CD14-positive monocyte (primary cell): ENCODE results near the gene PTPRN2. TPM values are rescaled to one million over a fixed set of nuclear protein-coding genes. Genes with fewer than 3 reads are reported as not detected.

Source experiments
- DNase-seq, 3 donors: peaks; one replicate each; pipeline ENCODE4 v3.0.0-alpha.2; 2011 to 2022
- H2AFZ ChIP-seq: 2 replicates; pipeline ENCODE4 v1.6.0; 2012; ENCODE audit warnings: mild to moderate bottlenecking, low read depth, low read length, inconsistent platforms; ENCODE audit not compliant: insufficient read depth, poor library complexity, severe bottlenecking
- H3K27ac ChIP-seq, 2 donors: 1 replicate in 1 of 2; 2 replicates in 1 of 2; pipeline ENCODE4 v1.5.1; 2012 to 2013; ENCODE audit warnings: low read length in 2 of 2, control low read depth in 1 of 2, inconsistent platforms in 1 of 2, low read depth in 1 of 2, mild to moderate bottlenecking in 1 of 2
- H3K27me3 ChIP-seq, 2 donors: one replicate each; pipeline versions ENCODE4 v1.6.0 to v1.6.1; 2011 to 2013; ENCODE audit warnings: low read length in 2 of 2; ENCODE audit not compliant: control insufficient read depth in 2 of 2, insufficient read depth in 2 of 2
- H3K36me3 ChIP-seq, 2 donors: replicated peaks in 1 of 2; 1 replicate in 1 of 2; 2 replicates in 1 of 2; pipeline versions ENCODE4 v1.5.1 to v1.6.1; 2012 to 2013; ENCODE audit warnings: low read length in 2 of 2, control low read depth in 1 of 2, inconsistent platforms in 1 of 2, mild to moderate bottlenecking in 1 of 2; ENCODE audit not compliant: insufficient read depth in 2 of 2, control insufficient read depth in 1 of 2
- H3K4me1 ChIP-seq, 2 donors: 1 replicate in 1 of 2; 2 replicates in 1 of 2; pipeline versions ENCODE4 v1.5.1 to v1.6.1; 2012 to 2013; ENCODE audit warnings: low read length in 2 of 2, control low read depth in 1 of 2, inconsistent platforms in 1 of 2, mild to moderate bottlenecking in 1 of 2, moderate library complexity in 1 of 2; ENCODE audit not compliant: insufficient read depth in 2 of 2, control insufficient read depth in 1 of 2
- H3K4me2 ChIP-seq: replicated peaks from 2 replicates; pipeline ENCODE3; 2012; ENCODE audit warnings: low read length, moderate library complexity, mild to moderate bottlenecking; ENCODE audit not compliant: poor library complexity, severe bottlenecking; ENCODE audit errors: extremely low read depth
- H3K4me3 ChIP-seq, 3 experiments: fragments of 200-600 bp in 1 of 3; sonication (generic) in 1 of 3; replicated peaks in 1 of 3; 1 replicate in 2 of 3; 2 replicates in 1 of 3; pipeline ENCODE4 v1.5.1; 2011 to 2013; ENCODE audit warnings: low read length in 3 of 3, mild to moderate bottlenecking in 3 of 3, control low read depth in 2 of 3, low read depth in 2 of 3, inconsistent platforms in 1 of 3, moderate library complexity in 1 of 3
- H3K79me2 ChIP-seq: 2 replicates; pipeline ENCODE4 v1.6.0; 2012; ENCODE audit warnings: mild to moderate bottlenecking, control low read depth, inconsistent platforms, low read length, moderate library complexity; ENCODE audit not compliant: insufficient read depth
- H3K9ac ChIP-seq: 2 replicates; pipeline ENCODE4 v1.6.0; 2017; ENCODE audit warnings: low read length, mild to moderate bottlenecking; ENCODE audit not compliant: insufficient read depth, poor library complexity, severe bottlenecking
- H3K9me3 ChIP-seq, 2 donors: replicated peaks in 1 of 2; 1 replicate in 1 of 2; 2 replicates in 1 of 2; pipeline versions ENCODE4 v1.5.1 to v1.6.1; 2012 to 2013; ENCODE audit warnings: low read length in 2 of 2, control low read depth in 1 of 2; ENCODE audit not compliant: control insufficient read depth in 1 of 2, insufficient read depth in 1 of 2
- H4K20me1 ChIP-seq: 2 replicates; pipeline ENCODE4 v1.6.0; 2012; ENCODE audit warnings: mild to moderate bottlenecking, low read length, control low read depth, moderate library complexity; ENCODE audit not compliant: insufficient read depth
- H3K27ac Mint-ChIP-seq, 7 donors: one replicate each; pipeline ENCODE4 v1.8.0; 2020; ENCODE audit warnings: mild to moderate bottlenecking in 7 of 7, mixed read lengths in 7 of 7, moderate library complexity in 6 of 7, inconsistent platforms in 2 of 7
- H3K27me3 Mint-ChIP-seq, 3 donors: one replicate each; pipeline ENCODE4 v1.8.0; 2021 to 2022; ENCODE audit warnings: low read depth in 3 of 3, mild to moderate bottlenecking in 3 of 3, mixed read lengths in 3 of 3, moderate library complexity in 3 of 3, inconsistent platforms in 1 of 3
- H3K36me3 Mint-ChIP-seq, 2 donors: one replicate each; pipeline ENCODE4 v1.8.0; 2020; ENCODE audit warnings: mixed read lengths in 2 of 2, inconsistent platforms in 1 of 2, mild to moderate bottlenecking in 1 of 2
- H3K4me1 Mint-ChIP-seq: one replicate; pipeline ENCODE4 v1.8.0; 2020; ENCODE audit warnings: mild to moderate bottlenecking, mixed read lengths
- H3K4me3 Mint-ChIP-seq, 2 donors: one replicate each; pipeline ENCODE4 v1.8.0; 2020; ENCODE audit warnings: mild to moderate bottlenecking in 2 of 2, mixed read lengths in 2 of 2, moderate library complexity in 1 of 2
- H3K9me3 Mint-ChIP-seq, 7 donors: one replicate each; pipeline ENCODE4 v1.8.0; 2020 to 2022; ENCODE audit warnings: mixed read lengths in 7 of 7, mild to moderate bottlenecking in 6 of 7, moderate library complexity in 6 of 7, inconsistent platforms in 2 of 7
- CTCF ChIP-seq: fragments of 200-600 bp; IDR thresholded peaks from one replicate; pipeline ENCODE4 v1.8.0; 2022; ENCODE audit warnings: antibody characterized with exemption, mild to moderate bottlenecking
- WGBS: methylation state at CpG from one replicate; pipeline ENCODE4 v1.1.5; 2013; ENCODE audit warnings: missing lambda C conversion rate; ENCODE audit not compliant: insufficient coverage; 5-methylcytosine and 5-hydroxymethylcytosine counted together
- intact Hi-C, 2 donors: fragments of 100-400 bp; cut with micrococcal nuclease; formaldehyde crosslinking; loops; one replicate each; pipeline versions ENCODE4 v1.15.0 to v1.15.1; 2023
- polyA plus RNA-seq, 3 donors: library from polyadenylated mRNA; depleted of rRNA in 1 of 3; unstranded in 2 of 3; stranded (reverse) in 1 of 3; fragments of 300-500 nt in 2 of 3; fragments of >200 nt in 1 of 3; fragmentation: Illumina TruSeq in 2 of 3; gene quantifications; 1 replicate in 2 of 3; 2 replicates in 1 of 3; pipeline ENCODE4 v1.2.3, GENCODE V29; 2012 to 2021

The PTPRN2 gene
- polyA plus RNA-seq, 3 donors: 0.25 to 1.4 (median 0.97) TPM

- no peaks in the 10 kb centered on the region for H3K4me1 Mint-ChIP-seq
- 85% methylated on average over 2 of the region's 7 CpGs for WGBS
- DNase-seq: no peak
- Histone ChIP-seq H3K36me3 (no peaks in the 10 kb centered on the region), H4K20me1 (no peaks in the 10 kb centered on the region), H3K27me3 (no peaks in the 10 kb centered on the region), H3K4me1 (no peaks in the 10 kb centered on the region), H3K79me2 (no peaks in the 10 kb centered on the region), H3K4me3 (no peak overlapping the region), H3K9ac (no peak overlapping the region), H2AFZ (no peak overlapping the region), H3K27ac (no peak overlapping the region), H3K9me3 (no peaks in the 10 kb centered on the region), H3K4me2 (no peak overlapping the region)
- no peak overlapping the region for H3K4me3 Mint-ChIP-seq
- H3K27ac Mint-ChIP-seq: no peak overlapping the region
- intact Hi-C loops: no loop called here
- peaks cover 1 to 7% (median 6%) of the 10 kb centered on the region in 3 donors for H3K27me3 Mint-ChIP-seq
- no peaks in the 10 kb centered on the region for H3K36me3 Mint-ChIP-seq
- no peak for TF ChIP-seq CTCF
- H3K9me3 Mint-ChIP-seq: peaks cover 0 to 5% (median 0%) of the 10 kb centered on the region in 7 donors
Observed at GRCh38 chr7:157547102-157547501, 1040.5 kb downstream of the PTPRN2 start.

- Mint-ChIP-seq H3K27me3 (peaks cover 2 to 9% (median 7%) of the 10 kb centered on the region in 3 donors), H3K4me1 (no peaks in the 10 kb centered on the region), H3K9me3 (peaks cover 0 to 5% (median 0%) of the 10 kb centered on the region in 7 donors), H3K36me3 (no peaks in the 10 kb centered on the region), H3K27ac (no peak overlapping the region), H3K4me3 (no peak overlapping the region)
- Histone ChIP-seq H3K27me3 (no peaks in the 10 kb centered on the region), H3K79me2 (no peaks in the 10 kb centered on the region), H3K4me2 (no peak overlapping the region), H3K27ac (no peak overlapping the region), H4K20me1 (no peaks in the 10 kb centered on the region), H3K36me3 (no peaks in the 10 kb centered on the region), H3K9ac (no peak overlapping the region), H3K9me3 (no peaks in the 10 kb centered on the region), H3K4me1 (no peaks in the 10 kb centered on the region), H2AFZ (no peak overlapping the region), H3K4me3 (no peak overlapping the region)
- 97% methylated on average over 10 of the region's 17 CpGs for WGBS
- intact Hi-C loops: no loop called here
- no peak for TF ChIP-seq CTCF
- no peak for DNase-seq
Observed at GRCh38 chr7:157545681-157546060, 1042.0 kb downstream of the PTPRN2 start.
